ENCODE results near the gene RXRA. TPM values are rescaled to one million over a fixed set of nuclear protein-coding genes. Genes with fewer than 3 reads are reported as not detected.

RXRA gene
- total RNA-seq, 1 experiment from 2014 or later = 31.6 TPM

GRCh38 chr9:134395737-134396257 lies 69.5 kb downstream of the RXRA start:
- DNase-seq (ENCODE audit: low read depth, low spot score) = no peak
- in situ Hi-C loops (cut with HindIII; ENCODE audit: low pct_unique_long_range_greater_than_20kb, low sequenced_read_pairs) = no loop called here
- no TSS peak for BruUV-seq (replicated peaks)
- no peak overlapping the region for H3K27ac ChIP-seq (ENCODE audit: low read length)
- TF ChIP-seq POLR2AphosphoS5 (IDR thresholded peaks at IDR 0.05; ENCODE audit: low read depth, low read length) (no peak), SIN3A (IDR thresholded peaks at IDR 0.05; ENCODE audit: borderline replicate concordance, insufficient read depth, low read depth, low read length) (no peak), CTCF (IDR thresholded peaks at IDR 0.05) (no peak)
- CTCF ChIA-PET = interaction anchor here (1.0 kb wide), 1 partner anchor 45 kb away, joined by 3 read pairs; no protein-coding TSS in a partner anchor
- ATAC-seq = no peak
- H3K36me3 ChIP-seq (ENCODE audit: control insufficient read depth, insufficient read depth, low read length) = no peaks in the 10 kb centered on the region
- H3K27me3 ChIP-seq (ENCODE audit: control insufficient read depth, insufficient read depth, low read length) = no peaks in the 10 kb centered on the region
- H3K4me3 ChIP-seq (ENCODE audit: low read depth in 2 of 2, low read length in 2 of 2) = no peak overlapping the region
- H3K4me1 ChIP-seq (ENCODE audit: control insufficient read depth, insufficient read depth, low read length) = no peaks in the 10 kb centered on the region
- intact Hi-C loops (cut with micrococcal nuclease; ENCODE audit: unreplicated experiment) = no loop called here
- peaks cover 3% of the 10 kb centered on the region; the same call in 1 of the 2 replicates for H3K9me3 ChIP-seq (ENCODE audit: control insufficient read depth, insufficient read depth, low read depth, low read length)
- POLR2A ChIA-PET = no interaction called here

GRCh38 chr9:134396258-134396742 lies 70.0 kb downstream of the RXRA start:
- ATAC-seq (no peak), DNase-seq (ENCODE audit: low read depth, low spot score) (no peak)
- Histone ChIP-seq H3K9me3 (ENCODE audit: control insufficient read depth, insufficient read depth, low read depth, low read length) (peaks cover 3% of the 10 kb centered on the region; the same call in 1 of the 2 replicates), H3K27me3 (ENCODE audit: control insufficient read depth, insufficient read depth, low read length) (no peaks in the 10 kb centered on the region), H3K4me3 (ENCODE audit: low read depth in 2 of 2, low read length in 2 of 2) (no peak overlapping the region), H3K4me1 (ENCODE audit: control insufficient read depth, insufficient read depth, low read length) (no peaks in the 10 kb centered on the region), H3K36me3 (ENCODE audit: control insufficient read depth, insufficient read depth, low read length) (no peaks in the 10 kb centered on the region), H3K27ac (ENCODE audit: low read length) (no peak overlapping the region)
- in situ Hi-C loops (cut with HindIII; ENCODE audit: low pct_unique_long_range_greater_than_20kb, low sequenced_read_pairs) = no loop called here
- CTCF ChIA-PET = interaction anchor here (1.0 kb wide), 1 partner anchor 45 kb away, joined by 3 read pairs; no protein-coding TSS in a partner anchor
- TF ChIP-seq CTCF (IDR thresholded peaks at IDR 0.05) = no peak
- TF ChIP-seq, protein P1, sequence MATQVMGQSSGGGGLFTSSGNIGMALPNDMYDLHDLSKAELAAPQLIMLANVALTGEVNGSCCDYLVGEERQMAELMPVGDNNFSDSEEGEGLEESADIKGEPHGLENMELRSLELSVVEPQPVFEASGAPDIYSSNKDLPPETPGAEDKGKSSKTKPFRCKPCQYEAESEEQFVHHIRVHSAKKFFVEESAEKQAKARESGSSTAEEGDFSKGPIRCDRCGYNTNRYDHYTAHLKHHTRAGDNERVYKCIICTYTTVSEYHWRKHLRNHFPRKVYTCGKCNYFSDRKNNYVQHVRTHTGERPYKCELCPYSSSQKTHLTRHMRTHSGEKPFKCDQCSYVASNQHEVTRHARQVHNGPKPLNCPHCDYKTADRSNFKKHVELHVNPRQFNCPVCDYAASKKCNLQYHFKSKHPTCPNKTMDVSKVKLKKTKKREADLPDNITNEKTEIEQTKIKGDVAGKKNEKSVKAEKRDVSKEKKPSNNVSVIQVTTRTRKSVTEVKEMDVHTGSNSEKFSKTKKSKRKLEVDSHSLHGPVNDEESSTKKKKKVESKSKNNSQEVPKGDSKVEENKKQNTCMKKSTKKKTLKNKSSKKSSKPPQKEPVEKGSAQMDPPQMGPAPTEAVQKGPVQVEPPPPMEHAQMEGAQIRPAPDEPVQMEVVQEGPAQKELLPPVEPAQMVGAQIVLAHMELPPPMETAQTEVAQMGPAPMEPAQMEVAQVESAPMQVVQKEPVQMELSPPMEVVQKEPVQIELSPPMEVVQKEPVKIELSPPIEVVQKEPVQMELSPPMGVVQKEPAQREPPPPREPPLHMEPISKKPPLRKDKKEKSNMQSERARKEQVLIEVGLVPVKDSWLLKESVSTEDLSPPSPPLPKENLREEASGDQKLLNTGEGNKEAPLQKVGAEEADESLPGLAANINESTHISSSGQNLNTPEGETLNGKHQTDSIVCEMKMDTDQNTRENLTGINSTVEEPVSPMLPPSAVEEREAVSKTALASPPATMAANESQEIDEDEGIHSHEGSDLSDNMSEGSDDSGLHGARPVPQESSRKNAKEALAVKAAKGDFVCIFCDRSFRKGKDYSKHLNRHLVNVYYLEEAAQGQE (IDR thresholded peaks at IDR 0.05; ENCODE audit: insufficient read depth in 1 of 2, low read depth in 2 of 2, low read length in 1 of 2) = no peak
- no peak for TF ChIP-seq TCF7L2 (IDR thresholded peaks at IDR 0.05; ENCODE audit: low read depth, low read length)
- TF ChIP-seq SIN3A (IDR thresholded peaks at IDR 0.05; ENCODE audit: borderline replicate concordance, insufficient read depth, low read depth, low read length) = no peak
- TF ChIP-seq POLR2AphosphoS5 (IDR thresholded peaks at IDR 0.05; ENCODE audit: low read depth, low read length) = no peak
- intact Hi-C loops (cut with micrococcal nuclease; ENCODE audit: unreplicated experiment) = no loop called here
- BruUV-seq (replicated peaks) = no TSS peak
- POLR2A ChIA-PET = no interaction called here

All from Panc1 (cell line).